GM18951 (cell line): ENCODE data around the gene IQGAP2.

Experiments
- POLR2A ChIP-seq: IDR thresholded peaks from 4 replicates; pipeline ENCODE4 v1.6.1; 2011; ENCODE audit warnings: mild to moderate bottlenecking; ENCODE audit not compliant: insufficient read length, insufficient read depth; ENCODE audit errors: extremely low read depth
- in situ Hi-C: fragments of 300-500 bp; cut with MboI; formaldehyde crosslinking; loops from one replicate; pipeline ENCODE4 v1.12.0; 2022; ENCODE audit warnings: low sequenced_read_pairs, mixed read lengths, inconsistent platforms; ENCODE audit not compliant: unreplicated experiment

Gene IQGAP2

DNA sequence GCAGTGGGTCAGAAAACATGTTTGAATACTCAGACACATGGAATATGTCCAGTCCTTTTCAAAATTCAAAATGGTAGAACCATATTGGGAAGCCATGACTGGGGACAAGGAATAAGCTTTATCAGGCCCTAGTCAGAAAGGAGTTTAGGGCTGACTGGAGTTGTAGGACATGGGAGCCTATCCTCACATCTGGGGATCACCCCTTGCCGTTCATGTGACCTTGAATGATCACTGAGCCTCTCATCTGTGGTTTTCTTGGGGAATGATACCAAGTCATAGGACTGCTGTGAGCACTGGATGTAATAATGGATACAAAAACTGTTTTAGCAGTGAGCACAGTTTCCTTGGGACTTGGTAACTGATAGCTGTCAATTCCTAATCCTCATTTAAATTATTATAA is 84.7 kb downstream of the IQGAP2 start:
- in situ Hi-C loops: no loop called here
- no peak for TF ChIP-seq POLR2A

- in situ Hi-C loops: no loop called here
Measured at GRCh38 chr5:76488969-76489368, 85.9 kb downstream of the IQGAP2 start.

GRCh38 chr5:76489877-76490688 is 87.0 kb downstream of the IQGAP2 start:
- in situ Hi-C loops: no loop called here
- no peak for TF ChIP-seq POLR2A

More at GRCh38 chr5:76488969-76489368, 85.9 kb downstream of the IQGAP2 start:
- TF ChIP-seq POLR2A: no peak

GRCh38 chr5:76490960-76491359 is 87.9 kb downstream of the IQGAP2 start:
- no peak for TF ChIP-seq POLR2A
- in situ Hi-C loops: no loop called here

DNA sequence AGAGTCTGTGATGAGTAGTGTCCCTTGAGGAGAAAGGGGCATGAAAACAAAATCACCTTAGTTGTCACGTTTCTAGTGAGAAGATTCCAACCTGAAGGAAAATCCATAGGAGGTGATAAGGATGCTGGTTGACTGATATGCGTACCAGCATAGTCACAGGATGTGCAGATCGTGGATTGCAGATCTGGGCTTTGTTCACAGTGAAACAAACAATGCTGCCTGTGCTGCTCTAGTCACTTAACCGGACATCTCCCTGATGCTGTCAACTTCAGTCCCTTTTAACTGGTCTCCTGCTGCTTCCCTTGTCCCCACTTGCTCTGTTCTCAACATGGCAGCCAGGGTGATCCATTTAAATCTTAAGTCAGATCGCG is 89.7 kb downstream of the IQGAP2 start:
- in situ Hi-C loops: no loop called here
- TF ChIP-seq POLR2A: no peak

GRCh38 chr5:76493190-76493837 is 90.2 kb downstream of the IQGAP2 start:
- in situ Hi-C loops: no loop called here
- TF ChIP-seq POLR2A: no peak

DNA sequence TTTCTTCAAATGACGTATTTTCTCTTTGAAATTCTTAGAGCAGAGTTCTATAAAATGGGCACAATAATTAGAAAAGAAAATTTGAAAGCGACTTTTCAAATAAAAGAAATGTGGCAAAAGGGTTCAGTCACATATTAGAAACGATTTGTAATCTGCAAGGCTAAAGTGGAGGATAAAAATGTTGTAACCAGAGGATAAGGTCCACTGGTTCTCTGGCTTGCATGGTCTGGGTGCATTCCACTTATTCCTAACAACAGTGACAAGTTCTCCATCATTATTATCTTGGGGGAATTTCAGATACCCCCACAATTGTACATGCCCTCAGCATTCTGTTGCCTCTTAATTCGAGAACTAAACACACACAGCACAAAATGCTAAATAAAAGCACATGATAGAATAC is 91.1 kb downstream of the IQGAP2 start:
- in situ Hi-C loops: no loop called here
- TF ChIP-seq POLR2A: no peak

GRCh38 chr5:76495870-76496269 is 92.8 kb downstream of the IQGAP2 start:
- no peak for TF ChIP-seq POLR2A

GRCh38 chr5:76497065-76497460 is 94.0 kb downstream of the IQGAP2 start:
- TF ChIP-seq POLR2A: no peak
- in situ Hi-C loops: no loop called here

More at GRCh38 chr5:76495870-76496269, 92.8 kb downstream of the IQGAP2 start:
- in situ Hi-C loops: no loop called here

DNA sequence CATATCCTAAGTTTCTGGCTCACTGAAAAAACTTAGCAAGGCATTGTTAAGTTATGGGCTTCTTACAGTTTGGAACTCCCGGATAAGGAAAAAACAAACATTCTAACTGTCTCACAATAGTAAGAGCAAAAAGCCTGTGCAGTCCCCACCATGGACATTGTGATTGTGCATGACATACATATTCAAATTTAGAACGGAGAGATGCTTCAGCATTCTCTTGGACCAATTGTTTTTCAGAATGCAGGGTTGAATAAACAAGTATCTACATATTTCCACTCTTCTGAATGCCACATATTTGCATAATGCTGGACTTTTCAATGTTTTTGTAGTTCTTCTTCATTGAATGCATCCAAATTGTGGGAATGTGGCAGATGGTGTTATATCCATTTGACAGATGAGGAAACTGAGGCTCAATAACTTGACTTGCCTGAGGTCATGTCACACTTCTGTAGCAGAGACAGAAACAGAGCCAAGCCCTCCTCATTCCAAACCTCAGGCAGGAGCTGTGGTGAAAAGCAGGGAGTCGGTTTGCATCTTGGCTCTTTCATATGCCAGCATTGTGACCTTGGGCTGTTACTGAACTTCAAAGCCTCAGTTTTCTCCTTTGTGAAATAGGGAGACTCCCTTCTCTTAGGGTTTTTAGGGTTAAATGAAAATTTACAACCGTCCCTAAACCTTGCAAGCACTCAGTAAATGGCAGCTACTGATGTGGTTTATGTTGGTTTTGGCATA is 95.1 kb downstream of the IQGAP2 start:
- no peak for TF ChIP-seq POLR2A
- in situ Hi-C loops: no loop called here

DNA sequence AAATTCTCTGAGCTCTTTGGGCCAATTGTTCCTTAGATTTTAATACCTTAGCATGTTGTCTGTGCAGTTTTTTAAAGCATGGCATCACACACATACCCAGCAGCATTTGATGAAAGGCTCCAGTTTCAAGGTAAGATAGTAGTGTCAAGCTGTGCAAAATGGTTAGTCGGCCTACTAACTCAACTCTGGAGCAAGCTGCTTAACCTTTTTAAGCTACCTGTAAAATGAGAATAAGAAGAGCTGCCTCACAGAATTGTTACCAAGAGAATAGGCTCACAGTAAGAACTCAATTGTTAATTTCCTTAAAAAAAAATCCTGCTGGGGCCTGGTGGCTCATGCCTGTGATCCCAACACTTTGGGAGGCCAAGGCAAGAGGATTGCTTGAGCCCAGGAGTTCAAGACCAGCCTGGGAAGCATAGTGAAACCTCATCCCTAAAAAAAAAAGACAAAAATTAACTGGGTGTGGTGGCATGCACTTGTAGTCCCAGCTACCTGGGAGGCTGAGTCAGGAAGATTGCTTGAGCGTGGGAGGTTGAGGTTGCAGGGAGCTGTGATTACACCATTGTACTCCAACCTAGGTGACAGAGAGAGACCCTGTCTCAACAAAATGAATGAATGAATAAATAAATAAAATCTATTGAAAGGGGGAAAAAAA is 96.5 kb downstream of the IQGAP2 start:
- no peak for TF ChIP-seq POLR2A
- in situ Hi-C loops: no loop called here

DNA sequence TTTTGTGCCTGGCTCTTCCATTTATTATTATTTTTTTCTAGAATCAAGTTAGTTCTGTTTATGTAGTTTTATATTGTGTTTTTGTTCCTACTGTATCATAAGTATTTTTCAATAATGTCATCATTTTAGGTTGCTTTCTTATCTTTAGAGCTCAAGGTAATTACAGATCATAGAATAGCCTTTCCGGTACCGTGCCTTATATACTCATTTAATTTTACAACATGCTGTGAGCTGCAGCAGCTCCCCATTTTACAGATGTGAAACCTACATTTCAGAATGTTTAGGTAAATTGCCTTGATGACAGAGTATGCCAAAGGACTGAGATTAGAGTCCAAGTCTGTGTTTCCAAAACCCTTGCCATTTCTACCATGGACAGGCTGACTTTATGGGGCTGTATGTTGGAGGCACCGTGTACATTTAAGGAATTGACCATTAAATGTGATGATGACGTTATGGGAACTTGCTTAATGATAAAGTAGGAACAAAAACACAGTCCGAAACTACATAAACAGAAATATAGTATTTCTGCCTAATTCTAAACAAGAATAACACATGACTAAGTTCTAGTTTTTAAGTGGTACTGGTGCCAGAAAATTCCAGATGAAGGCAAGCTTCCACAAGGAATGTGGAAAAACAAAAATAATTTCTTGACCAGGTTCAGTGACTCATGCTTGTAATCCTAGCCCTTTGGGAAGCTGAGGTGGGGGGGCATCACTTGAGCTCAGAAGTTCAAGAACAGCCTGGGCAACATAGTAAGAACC is 97.7 kb downstream of the IQGAP2 start:
- TF ChIP-seq POLR2A: no peak
- in situ Hi-C loops: no loop called here
